ENCODE measurements around the gene NHERF1.

Gene NHERF1

DNA sequence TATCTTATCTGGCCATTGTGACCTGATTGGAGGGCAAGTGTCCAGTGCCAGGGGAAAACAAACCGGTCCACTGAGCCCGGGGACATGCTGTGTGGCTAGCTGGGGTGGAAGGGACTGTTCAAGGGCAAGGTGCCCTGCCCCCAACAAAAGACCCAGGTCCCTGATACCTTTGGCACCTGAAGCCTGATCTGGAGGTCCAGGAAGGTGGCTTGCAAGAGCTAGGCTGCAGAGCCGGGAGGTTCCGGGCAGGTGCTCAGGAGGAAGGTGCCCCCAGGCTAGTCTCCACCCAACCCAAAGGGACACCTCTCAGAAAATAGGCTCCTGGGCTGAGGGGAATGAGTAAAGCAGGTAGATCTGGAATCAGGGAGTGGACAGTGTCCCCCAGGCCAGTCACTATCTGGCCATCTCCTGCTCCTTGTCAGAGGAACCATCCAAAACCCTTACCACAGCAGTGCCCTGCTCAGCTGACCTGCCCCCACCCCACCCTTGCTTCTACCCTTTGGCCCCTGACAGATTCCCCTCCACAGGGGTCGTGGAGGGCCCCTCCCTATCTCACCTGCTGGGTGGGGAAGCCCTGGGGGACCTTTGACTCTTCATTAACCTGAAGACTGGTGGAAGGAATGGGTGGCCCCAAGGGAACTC, 21.5 kb downstream of the NHERF1 start:
- DNase-seq: no peak

DNA sequence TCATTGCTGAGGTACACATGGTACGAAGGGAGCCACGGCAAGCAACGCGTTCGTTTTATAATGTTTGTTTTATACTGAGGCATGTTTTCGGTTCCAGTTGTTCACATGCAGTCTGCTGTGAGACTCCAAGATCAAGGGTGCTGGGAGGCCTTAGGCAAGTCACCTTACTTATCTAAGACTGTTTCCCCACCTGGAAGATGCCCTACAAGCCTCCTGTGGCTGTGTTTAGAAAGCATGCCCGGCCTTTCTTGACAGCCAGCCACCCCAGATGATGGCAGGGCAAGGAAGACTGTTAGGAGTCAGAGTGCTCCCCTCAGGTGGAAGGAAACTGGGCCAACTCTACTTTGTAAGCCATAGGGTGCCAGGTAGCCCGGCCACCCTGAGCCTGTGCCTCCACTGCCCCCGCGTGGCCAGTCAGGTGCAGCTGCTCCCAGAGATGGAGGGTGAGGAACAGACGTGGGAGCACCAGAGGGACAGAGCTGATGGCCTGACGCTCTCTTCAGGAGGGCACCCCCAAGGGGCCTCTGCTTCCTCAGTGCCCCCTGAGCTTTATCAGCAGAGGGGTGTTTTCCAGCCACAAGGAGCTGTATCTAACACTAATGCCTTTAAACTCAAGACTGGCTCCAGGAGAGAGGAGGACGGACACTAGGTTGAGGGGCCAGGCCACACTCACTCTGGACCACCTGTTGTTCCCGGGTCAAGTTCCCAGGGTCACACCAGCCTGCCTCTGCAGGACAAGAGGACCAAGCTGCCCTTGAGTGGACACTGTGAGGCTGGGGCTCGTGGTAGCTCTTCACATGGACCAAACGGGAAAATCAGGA, 22.3 kb downstream of the NHERF1 start:
- DNase-seq: no peak

DNA sequence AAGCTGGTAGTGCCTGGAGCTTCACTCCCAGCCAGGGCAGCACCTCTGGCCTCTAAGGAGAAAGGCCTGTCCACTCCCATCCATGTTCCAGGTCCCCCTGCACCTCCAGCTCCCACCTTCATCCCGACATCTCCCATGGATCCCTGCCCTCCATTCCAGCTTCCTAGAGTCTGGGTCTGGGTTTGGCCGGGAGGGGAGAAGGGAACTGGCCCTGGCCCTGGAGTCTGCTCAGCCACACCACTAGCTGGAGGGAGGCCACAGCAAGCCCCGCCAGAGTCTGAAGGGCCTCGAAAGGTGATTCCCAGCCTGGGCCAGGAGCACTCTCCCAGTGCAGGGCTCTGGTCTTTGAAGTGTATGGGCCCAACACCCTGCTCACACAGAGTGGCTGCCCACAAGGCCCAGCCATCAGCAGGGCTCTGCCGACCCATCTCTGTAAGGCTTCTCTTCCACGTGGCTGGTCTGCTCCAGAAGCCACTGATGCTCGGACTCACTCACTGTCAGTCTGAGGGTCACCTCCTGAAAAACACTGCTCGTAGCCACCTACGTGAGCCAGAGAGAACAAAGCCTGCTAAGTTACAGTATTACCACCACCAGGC, 23.0 kb downstream of the NHERF1 start:
- no peak for DNase-seq

DNA sequence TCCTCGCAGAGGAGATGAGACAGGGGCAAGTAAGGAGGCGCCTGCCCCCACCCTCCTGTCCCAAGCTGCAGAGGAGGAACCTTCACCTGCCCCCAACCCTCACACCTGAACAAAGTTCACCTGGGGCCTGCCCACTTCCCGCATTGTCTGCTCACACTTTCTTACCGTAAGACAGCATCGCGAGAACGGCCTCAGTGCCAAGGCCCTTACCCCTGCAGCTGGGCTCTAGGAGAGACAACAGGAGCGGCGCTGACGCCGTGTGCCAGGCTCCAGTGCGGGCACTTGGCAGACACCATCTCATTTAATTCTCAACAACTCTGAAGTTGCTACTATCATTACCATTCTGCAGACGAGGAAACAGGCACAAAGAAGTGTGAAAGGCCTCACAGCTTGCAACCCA, 23.6 kb downstream of the NHERF1 start:
- no peak for DNase-seq

DNA sequence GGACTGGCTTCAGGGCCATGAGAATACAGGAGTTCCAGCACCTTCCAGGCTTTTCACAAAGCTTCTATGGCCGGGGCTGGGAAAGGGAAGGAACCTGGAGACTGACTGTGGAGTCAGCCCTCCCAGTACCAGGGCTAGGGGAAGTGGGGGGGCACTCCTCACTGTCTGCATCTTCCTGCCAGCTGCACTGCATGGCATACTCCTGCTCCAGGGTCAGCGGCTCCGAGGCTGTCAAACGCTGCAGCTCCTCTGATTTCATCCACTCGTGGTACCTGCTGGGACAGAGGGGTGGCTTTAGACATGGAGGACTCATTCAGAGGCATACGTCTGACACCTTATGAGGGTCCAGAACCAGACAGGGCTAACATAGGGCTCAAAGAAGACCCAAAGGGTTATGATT, 25.0 kb downstream of the NHERF1 start:
- no peak for DNase-seq

DNA sequence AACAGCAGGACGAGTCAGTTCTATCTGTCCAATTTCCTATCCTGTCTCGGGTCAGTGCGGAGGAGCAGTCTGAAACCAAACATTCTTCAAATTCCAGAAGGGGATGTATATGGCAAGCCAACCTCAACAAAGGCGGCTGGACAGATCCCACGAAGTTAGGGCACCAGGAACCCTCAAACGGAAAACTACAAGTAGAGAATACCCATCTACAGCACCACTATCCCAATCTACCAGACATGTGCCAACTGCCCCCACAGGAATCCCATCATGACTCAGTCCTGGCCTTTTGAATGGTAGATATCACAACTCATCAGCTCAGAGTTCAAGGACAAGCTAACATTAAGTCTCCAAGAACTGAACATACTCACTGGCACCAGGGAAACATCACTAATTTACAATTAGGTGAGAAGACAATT, 25.5 kb downstream of the NHERF1 start:
- no peak for DNase-seq

DNA sequence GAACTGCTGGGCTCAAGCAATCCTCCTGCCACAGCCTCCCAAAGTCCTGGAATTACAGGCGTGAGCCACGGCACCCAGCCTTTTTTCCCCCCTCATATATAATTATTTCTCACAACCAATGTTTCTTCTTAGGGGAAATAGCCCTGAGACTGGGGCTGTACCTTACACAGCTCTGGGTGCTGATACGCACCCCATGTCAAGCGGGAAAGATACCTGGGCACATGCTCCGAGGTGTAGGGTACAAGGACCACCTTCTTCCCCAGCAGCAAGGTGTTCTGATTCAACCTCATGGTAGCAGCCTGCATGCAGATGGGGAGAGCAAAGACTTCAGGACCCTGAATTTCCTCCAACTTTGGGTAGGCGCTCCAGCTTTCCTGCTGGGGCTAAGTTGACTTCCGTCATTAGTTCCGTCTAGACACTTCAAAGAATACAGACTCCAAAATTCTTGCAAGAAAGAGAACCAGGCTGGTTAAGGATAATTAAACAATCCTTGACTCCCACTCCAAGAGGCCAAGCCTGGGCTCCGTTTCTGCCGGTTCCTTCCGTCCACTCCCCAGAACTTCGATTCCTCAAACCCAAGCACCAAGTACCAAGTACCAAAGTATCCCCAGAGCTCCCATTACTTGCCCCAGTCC, 27.1 kb downstream of the NHERF1 start:
- no peak for DNase-seq

DNA sequence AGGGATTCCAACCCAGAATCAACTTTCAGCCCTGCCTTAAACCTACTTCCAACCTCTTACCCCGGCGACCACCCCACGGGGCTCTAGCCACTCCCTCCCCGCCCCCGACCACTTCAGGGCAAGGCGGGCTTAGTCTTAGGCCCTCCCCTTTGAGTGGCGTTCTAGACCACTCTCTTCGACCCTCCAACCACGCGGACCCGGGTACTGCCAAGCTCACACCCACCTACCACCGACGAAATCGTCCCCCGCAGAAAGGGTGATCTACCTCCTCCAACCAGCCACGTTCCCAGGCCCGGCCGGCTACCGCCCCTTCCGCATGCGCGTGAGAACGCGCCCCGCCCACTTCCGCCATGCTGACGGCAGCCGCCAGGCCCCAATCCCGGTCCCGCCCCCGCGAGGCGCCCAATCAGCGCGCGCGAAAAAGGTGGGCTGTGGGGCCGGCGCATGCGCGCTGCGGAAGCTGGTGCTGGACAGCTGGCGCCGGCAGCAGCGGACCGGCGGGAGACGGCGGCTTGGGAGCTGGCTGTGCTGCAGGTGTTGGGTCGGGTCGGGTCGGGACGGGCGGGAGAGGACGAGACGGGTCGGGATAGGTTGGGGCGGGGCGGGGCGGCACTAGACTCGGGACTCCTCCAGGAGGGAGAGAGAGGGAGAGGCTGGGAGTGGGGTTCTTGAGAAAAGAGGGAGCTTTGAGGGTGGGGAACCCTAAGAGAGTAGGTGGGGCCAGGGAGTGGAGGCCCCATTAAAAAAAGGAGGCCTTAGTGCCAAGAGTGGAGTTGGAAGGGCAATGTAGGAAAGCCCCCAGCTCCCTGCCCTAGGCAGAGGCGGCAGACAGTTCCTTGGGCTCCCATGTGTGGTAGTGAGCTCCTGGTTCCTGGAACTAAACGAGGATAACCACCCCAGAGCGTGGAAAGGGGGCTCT, 27.9 kb downstream of the NHERF1 start, which contains the start of gene NAT9:
Gene NAT9 (minus strand): TSS at position 302 of the 919 bp plus-strand sequence. CDS start 647 bp downstream, outside the sequence.
- DNase-seq: peak; percentile 92

DNA sequence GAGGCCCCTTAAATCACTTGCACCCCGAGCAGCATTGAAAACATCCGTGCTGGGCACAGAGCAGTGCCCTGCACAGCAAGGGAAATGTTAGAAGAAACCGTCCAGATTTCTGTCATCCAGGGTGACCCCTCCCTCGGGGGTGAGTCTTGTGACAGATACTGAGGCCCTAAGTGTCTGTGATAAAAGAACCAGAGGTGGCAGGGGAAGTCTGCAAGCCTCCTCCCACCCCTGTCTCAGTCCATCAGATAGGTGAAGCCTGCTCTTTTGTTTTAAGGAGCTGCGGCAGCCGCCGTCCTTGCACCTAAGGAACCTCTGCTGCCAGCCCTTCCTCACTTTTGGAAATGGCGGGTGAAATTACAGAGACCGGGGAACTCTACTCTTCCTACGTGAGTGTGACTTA, 28.6 kb downstream of the NHERF1 start:
- no peak for DNase-seq

DNA sequence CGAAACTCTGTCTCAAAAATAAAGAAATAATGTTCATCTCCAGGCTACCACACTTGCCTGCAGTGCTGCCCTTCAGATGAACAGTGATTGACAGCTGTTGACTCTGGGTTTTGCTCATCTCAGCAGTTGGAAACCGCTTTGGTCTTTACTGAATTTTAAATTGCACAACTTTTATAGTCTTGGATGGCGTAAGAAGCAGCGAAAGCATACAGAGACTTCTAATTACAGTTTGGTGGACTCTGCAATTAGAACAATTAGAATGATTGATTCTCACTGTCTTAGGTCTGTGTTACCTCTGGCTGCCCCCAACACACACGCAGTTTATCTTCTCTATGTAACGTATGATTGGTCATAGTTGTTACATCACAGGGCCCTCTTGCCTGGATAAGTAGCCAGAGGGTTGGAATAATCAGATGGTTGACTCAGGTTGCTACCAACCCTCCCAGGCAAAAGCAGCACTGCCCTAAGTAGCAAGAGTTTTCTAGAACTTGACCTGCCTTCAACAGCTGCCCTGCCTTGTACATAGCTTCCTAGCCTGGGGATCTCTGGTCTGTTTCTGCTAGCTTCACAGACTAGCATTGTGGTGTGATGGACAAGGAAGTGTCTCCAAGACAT, 29.6 kb downstream of the NHERF1 start:
- DNase-seq: no peak

DNA sequence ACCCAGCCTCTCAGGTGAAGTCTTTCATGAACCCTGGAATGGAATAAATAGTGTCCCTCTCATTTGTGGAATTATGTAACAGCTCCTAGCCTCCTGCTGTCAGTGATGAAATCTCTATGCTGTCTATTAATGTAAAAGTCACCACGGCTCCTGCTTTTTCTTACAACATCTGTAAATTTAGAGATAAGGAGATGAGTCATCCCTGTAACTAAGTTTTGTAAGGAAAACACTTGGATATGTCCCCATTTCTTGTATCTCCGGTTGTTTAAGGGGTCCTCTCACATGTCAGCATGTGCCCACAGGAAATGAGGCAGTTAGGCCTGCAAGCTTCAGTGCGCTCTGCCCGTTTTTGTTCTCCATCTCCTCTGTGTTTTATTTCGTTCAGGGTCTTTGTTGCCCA, 30.5 kb downstream of the NHERF1 start:
- DNase-seq: no peak

DNA sequence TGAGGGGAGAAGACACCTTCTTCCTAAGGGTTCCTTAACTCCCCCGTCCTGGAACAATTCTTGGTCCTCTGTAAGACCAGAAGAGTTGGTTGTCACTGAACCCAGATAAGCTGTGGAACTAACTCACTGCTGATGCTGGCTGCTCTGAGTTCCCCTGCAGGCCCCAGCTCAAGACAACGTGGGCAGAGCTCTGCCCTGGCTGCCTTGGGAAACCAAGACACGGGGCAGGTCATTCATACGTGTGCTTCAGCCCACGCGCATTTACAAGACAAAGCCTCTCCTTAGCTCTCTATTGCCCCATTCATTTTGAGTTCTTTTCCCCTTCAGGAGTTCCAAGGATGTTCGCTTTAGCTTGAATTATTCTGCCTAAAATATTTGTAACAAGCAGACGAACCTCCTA, 31.1 kb downstream of the NHERF1 start:
- DNase-seq: no peak

DNA sequence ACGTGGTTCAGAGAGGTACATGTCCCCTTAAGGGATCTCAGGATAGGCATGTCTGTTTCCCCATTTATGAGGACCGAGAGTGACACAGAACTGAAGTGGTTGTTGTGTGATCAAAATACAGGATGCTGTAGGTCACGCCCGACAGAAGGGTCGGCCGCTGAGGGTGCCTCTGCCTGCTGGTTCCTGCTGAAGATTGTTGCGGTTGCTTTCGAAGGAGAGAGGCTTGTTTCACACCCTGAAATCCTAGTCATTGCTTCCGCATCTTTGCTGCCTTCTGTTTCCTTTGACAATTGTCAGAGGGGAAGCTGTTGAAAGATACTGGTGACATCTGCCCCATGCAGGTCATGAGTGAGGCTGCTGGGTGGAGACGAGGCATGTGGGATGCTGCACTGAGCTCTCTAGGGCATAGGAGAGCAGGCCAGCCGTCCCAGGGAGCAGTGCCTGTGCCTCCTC, 31.5 kb downstream of the NHERF1 start:
- no peak for DNase-seq

DNA sequence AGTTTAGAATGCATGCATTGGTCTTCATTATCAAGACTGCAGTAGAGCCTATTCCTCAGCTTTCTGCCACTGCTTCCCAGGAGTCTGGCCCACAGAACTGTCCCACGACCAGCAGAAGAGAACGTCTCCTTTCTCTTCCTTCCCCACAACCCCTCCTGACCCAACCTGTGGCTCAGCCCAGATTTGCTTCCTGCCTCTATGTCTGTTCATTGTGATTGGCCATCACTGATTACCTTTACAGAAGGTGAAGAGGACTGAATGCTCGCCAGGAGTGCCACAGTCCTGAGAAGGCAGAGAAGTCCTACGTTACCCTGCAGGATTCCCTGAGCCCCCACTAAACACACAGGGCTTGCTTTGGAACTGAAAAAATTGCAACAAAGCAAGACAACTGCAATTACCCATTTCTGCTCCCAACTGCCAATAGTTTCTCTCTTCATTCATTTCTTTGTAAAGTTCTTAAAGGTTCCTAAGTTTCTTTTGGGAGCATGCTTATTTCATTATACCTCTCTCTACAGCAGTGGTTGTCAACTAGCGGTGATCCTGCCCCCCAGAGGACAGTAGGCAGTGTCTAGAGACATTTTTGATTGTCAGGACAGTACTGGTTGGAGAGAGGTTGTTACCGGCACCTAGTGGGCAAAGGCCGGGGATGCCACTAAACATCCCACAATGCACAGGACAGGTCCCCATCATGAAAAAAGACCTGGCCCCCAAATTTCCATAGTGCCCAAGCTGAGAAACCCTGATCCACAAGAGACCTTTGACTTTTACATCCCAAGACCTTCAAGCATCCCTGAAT, 32.2 kb downstream of the NHERF1 start:
- no peak for DNase-seq

DNA sequence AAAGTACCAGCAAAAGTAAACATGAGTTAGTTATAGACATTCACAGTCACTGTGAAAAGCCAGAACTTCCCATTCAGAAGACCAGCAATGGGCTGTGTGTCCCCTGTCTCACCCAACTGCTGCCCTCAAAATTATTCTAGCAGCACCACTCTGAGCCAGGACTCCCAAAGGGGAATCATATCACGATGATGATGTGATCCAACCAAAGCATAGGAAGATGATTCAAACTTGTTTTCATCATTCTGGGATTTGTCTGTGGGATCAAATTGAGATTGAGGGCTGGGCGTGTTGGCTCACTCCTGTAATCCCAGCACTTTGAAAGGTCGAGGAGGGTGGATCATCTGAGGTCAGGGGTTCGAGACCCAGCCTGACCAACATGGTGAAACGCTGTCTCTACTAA, 34.1 kb downstream of the NHERF1 start:
- DNase-seq: no peak

DNA sequence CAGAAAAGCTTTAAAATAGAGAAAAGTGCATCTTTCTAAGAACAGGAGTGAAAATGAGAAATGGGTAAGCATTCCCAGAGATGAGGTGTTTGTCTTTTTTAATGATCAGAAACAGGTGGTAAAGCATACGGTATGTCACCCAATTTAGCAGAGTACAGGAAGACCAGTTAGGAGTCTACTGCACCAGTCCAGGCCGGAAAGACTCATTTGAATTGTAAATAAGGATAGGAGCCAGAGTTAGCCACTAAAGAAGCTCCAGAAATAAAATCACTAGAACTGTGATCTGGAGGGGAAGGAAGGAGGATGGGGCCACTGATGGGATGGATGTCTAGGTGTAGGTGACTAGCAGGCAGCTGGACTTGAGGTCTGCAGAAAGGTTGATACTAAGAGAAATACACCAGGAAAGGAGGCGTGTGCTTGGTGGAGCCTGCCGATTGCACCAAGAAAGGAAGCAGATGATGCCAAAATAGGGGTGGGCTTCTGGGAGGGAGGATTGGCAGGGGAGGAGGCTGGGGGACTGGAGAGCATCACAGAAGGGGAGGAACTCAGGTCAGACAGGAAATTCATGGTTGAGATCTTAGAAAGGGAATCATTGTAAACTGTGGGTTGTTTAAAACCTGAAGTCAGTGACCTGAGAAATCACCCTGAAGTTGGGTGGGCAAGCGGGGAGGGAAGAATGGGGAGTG, 35.8 kb downstream of the NHERF1 start:
- DNase-seq: no peak

DNA sequence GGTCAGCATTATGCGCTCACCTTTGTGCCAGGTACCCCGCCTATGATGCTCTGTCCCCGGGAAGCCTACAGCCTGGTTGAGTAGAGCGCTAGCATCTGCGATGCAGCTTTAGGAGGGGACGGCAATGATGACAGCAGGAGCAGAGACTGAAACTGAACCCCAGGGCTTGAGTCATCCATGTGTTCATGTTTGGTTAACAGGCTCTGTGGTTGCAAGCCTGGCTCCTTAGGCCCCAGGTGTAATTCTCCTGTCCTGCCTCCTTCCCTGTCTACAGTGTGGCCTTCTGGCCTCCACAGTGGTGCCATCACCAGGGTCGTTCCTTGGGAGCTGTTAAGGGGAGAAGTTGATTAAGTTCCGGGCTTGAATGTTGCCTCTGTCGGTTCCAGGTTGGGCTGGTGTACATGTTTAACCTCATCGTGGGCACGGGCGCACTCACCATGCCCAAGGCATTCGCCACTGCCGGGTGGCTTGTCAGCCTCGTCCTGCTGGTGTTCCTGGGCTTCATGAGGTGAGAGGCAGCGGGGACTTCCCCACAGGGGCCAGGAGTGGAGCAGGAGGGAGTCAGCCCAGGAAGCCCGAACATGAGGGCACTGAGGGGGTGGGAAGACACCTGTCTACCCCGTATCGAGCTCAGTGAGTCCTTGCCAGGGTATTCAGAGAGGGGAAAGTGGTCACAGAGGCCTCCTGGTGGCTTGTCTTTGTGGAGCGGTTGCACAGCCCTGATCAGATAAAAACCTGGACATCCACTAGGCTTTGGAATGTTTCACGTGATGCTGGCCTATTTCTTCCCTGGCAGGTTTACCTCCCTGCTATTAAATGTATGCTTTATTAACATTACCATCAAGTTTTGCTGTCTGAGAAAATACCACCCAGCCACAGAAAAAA, 36.9 kb downstream of the NHERF1 start:
- no peak for DNase-seq

DNA sequence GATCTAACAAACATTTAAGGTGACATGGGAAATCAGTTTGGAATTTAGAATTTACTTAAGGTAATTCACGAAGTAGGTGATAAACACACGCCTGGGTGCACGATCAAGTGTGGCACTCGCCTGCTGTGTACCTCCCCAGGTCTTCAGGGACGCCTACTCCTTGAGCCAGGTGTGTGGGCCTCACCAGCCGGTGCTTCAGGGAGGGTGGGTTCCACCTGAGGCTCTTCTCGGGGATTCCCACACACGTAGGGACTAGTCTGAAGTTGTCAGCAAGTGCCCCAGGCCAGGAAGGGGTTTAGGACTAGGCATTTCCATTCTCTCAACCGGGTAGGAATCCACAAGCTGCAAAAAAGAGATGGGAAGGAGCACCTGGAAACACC, 37.5 kb downstream of the NHERF1 start:
- DNase-seq: no peak

DNA sequence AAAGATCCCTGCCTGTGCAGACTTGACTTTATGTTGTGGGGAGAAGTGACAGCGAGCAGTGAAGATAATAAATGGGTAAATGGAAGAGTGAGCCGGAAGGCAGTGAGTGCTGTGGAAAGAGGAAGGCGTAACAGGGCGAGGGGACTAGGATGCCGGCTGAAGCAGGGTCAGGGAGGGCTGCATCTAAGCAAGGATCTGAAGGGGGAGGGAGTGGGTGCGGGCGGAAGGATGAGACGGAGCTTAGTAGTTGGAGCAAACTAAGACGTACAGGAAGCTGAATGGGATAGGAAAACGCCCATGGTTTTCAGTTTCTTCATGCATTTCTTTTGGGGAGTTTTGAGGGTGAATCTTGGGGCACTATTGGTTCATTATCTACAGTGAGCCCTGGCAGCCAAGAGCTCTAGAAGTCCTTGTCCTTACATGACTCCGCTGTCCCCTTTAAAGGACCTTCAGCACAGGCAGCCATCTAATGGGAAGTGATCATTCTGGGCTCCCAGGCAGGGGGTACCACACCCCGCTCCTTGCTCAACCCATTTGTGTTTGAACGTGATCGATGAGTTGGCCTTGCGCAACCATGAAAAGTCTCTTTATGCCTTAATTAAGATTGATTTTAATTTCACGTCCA, 38.1 kb downstream of the NHERF1 start:
- no peak for DNase-seq

All from NCI-H1105 (cell line).